Sigmoid colon (tissue), 7 donors: ENCODE results near the gene BCL11B. TPM values are rescaled to one million over a fixed set of nuclear protein-coding genes. Genes with fewer than 3 reads are reported as not detected.

Experiments
- DNase-seq: peaks from one replicate; pipeline ENCODE4 v3.0.0-alpha.2; 2019
- H3K27ac ChIP-seq, 4 donors: fragments of 200-600 bp; sonication (generic); one replicate each; pipeline ENCODE4 v1.5.1; 2016 to 2019; ENCODE audit warnings: mild to moderate bottlenecking in 1 of 4
- H3K27me3 ChIP-seq, 3 donors: fragments of 200-600 bp; sonication (generic); one replicate each; pipeline ENCODE4 v1.5.1; 2019; ENCODE audit warnings: mild to moderate bottlenecking in 1 of 3
- H3K36me3 ChIP-seq, 4 donors: fragments of 200-600 bp; sonication (generic); one replicate each; pipeline ENCODE4 v1.5.1; 2016 to 2019
- H3K4me1 ChIP-seq, 4 donors: fragments of 200-600 bp; sonication (generic); one replicate each; pipeline ENCODE4 v1.5.1; 2017 to 2019
- H3K4me3 ChIP-seq, 4 donors: fragments of 200-600 bp; sonication (generic); one replicate each; pipeline ENCODE4 v1.5.1; 2017 to 2019; ENCODE audit warnings: mild to moderate bottlenecking in 2 of 4, moderate library complexity in 1 of 4
- H3K9me3 ChIP-seq, 4 donors: fragments of 200-600 bp in 3 of 4; sonication (generic) in 3 of 4; one replicate each; pipeline versions ENCODE4 v1.5.1 to v1.6.1; 2013 to 2019
- EP300 ChIP-seq, 4 donors: sonication (generic); formaldehyde crosslinking; IDR thresholded peaks; one replicate each; pipeline ENCODE4 v1.6.1; 2017; ENCODE audit warnings: antibody characterized with exemption in 4 of 4
- POLR2A ChIP-seq, 2 donors: fragments of 450-650 bp; IDR thresholded peaks; one replicate each; pipeline ENCODE4 v1.6.1; 2016; ENCODE audit warnings: antibody characterized with exemption in 2 of 2, mild to moderate bottlenecking in 2 of 2, moderate library complexity in 2 of 2
- POLR2AphosphoS5 ChIP-seq, 4 donors: sonication (generic); formaldehyde crosslinking; IDR thresholded peaks; one replicate each; pipeline ENCODE4 v1.6.1; 2017; ENCODE audit warnings: antibody characterized with exemption in 4 of 4
- WGBS, 2 donors: extraction: QIAGEN DNeasy Blood & Tissue Kit; methylation state at CpG; one replicate each; pipeline ENCODE4 v1.1.7; 2013; 5-methylcytosine and 5-hydroxymethylcytosine counted together
- intact Hi-C: fragments of 100-400 bp; cut with DNase I; formaldehyde crosslinking; loops from one replicate; pipeline ENCODE4 v1.15.1; 2023
- polyA plus RNA-seq, 3 donors: library from polyadenylated mRNA; stranded (reverse); fragments of 200-250 nt; gene quantifications; one replicate each; pipeline ENCODE4 v1.2.3, GENCODE V29; 2013
- total RNA-seq, 4 donors: library from RNA; depleted of rRNA; stranded (reverse); fragments of >200 nt; gene quantifications; one replicate each; pipeline ENCODE4 v1.1.0, GENCODE V29; 2016
- TF ChIP-seq, protein P1 (sequence below), 4 experiments: fragments of 450-650 bp in 3 of 4; fragments of 200-600 bp in 1 of 4; IDR thresholded peaks; one replicate each; pipeline ENCODE4 v1.5.1; 2016 to 2019; ENCODE audit warnings: antibody characterized with exemption in 4 of 4, mild to moderate bottlenecking in 3 of 4, moderate library complexity in 2 of 4
- donor health status: healthy with polysubstance abuse.
- donor health status: Bipolar disorder and iron deficiency.
- donor health status: healthy.

BCL11B gene
- total and polyA plus RNA-seq, 7 donors, result under 0.01 to 3.5 (median 0.23) TPM

DNA sequence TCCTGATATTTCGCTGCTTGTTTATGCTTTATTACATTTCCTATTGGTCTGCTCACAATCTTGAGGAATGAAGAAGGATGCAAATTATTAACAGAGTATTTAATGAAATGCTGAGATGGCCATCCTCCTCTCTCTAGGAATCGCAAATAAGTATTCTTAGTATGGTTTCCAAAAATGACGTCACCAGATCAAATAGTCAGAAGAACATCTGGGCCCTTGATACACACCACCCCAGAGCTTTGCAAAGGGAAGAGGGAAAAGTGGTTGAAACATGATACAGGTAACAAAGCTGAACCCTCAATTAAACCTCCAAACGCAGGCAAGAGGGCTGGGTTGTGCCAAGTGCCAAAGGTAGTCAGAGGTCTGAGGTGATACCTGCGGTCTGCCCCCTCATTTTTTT is 107.3 kb downstream of the BCL11B start:
- TF ChIP-seq POLR2AphosphoS5 (IDR thresholded peaks at IDR 0.05) (no peak), POLR2A (IDR thresholded peaks at IDR 0.05) (no peak)
- no peaks in the 10 kb centered on the region for H3K9me3 ChIP-seq
- H3K4me3 ChIP-seq, result no peak overlapping the region
- H3K36me3 ChIP-seq, result no peaks in the 10 kb centered on the region
- no peaks in the 10 kb centered on the region for H3K27me3 ChIP-seq
- intact Hi-C loops, result no loop called here
- no peak overlapping the region for H3K27ac ChIP-seq
- no peak for DNase-seq
- H3K4me1 ChIP-seq, result no peaks in the 10 kb centered on the region
- 77 to 81% methylated on average over 5 of the region's 5 CpGs for WGBS, 2 donors

DNA sequence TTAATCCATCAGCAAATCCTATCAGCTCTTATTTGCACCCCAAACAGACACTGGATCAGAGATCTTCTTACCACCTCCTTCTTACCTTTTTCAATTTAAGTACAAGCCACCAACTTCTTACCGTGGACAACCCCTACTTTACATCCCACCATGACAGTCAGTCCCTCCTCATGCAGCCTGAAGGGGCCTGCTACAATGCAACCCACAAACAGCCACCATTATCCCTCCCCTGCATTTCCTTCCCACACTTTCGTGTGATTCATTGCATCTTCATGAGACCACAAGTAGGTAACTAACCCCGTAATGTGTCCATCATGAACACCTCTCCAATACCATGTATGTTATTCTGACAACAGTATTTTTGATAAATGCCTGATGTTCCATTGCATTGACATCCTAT is 108.6 kb downstream of the BCL11B start:
- no peak for TF ChIP-seq POLR2A (IDR thresholded peaks at IDR 0.05)
- TF ChIP-seq POLR2AphosphoS5 (IDR thresholded peaks at IDR 0.05), result no peak
- no peaks in the 10 kb centered on the region for H3K36me3 ChIP-seq
- no peaks in the 10 kb centered on the region for H3K9me3 ChIP-seq
- H3K27ac ChIP-seq, result no peak overlapping the region
- 85 to 86% methylated on average over 3 of the region's 3 CpGs for WGBS, 2 donors
- H3K4me1 ChIP-seq, result no peaks in the 10 kb centered on the region
- no peaks in the 10 kb centered on the region for H3K27me3 ChIP-seq
- no peak overlapping the region for H3K4me3 ChIP-seq
- peak; percentile 17 for DNase-seq
- intact Hi-C loops, result no loop called here

DNA sequence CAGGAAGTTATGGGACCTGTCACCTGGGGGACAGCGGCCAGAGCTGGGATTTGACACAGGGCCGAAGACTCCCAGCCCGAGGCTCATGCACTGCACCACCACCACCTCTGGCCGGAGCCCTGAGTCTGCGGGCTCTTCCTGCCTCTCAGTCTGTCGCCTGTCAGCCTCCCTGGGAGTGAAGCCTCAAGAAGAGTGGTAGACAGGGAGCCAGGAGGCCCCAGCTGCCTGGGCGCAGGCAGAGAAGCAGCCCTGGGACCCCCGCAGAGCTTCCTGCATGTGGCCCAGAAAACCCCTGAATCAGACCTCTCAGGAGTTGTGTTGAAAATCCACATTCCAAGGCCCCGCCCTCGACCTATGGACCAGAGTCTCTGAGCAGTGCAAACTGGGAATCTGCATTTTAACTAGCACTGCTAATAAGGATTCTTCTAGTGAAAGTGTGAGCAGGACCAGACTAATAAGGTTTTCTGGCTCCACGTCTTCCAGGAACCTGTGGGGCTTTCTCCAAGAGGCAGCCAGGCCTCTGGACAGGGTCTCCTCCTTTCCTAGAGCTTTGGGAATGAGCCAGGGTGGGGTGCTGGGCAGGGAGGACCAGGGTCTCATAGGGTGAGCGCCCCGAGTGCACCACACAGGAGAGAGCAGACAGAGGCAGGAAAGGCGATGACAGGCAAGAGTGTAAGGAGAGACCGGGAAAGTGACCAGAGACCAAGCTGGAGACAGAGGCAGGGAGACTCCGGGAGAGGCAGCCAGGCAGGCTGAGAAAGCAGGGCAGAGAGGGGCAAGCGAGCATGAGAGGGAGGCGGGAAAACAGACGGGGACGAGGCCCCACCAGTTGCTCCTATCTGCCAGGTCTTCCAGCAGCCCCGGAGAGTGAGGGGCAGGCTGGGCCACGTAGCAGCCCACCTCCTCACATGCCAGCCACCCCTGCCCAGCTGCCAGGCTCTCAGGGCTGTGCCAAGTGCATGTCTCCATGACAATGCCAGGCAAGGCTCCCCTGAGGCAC is 112.4 kb downstream of the BCL11B start:
- TF ChIP-seq, protein P1, sequence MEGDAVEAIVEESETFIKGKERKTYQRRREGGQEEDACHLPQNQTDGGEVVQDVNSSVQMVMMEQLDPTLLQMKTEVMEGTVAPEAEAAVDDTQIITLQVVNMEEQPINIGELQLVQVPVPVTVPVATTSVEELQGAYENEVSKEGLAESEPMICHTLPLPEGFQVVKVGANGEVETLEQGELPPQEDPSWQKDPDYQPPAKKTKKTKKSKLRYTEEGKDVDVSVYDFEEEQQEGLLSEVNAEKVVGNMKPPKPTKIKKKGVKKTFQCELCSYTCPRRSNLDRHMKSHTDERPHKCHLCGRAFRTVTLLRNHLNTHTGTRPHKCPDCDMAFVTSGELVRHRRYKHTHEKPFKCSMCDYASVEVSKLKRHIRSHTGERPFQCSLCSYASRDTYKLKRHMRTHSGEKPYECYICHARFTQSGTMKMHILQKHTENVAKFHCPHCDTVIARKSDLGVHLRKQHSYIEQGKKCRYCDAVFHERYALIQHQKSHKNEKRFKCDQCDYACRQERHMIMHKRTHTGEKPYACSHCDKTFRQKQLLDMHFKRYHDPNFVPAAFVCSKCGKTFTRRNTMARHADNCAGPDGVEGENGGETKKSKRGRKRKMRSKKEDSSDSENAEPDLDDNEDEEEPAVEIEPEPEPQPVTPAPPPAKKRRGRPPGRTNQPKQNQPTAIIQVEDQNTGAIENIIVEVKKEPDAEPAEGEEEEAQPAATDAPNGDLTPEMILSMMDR (IDR thresholded peaks at IDR 0.05), result no peak
- TF ChIP-seq EP300 (IDR thresholded peaks at IDR 0.05) (no peak), POLR2A (IDR thresholded peaks at IDR 0.05) (no peak), POLR2AphosphoS5 (IDR thresholded peaks at IDR 0.05) (no peak)
- intact Hi-C loops, result no loop called here
- WGBS, 2 donors, result 86 to 88% methylated on average over 22 of the region's 22 CpGs
- DNase-seq, result peak; percentile 48
- Histone ChIP-seq H3K9me3 (no peaks in the 10 kb centered on the region), H3K36me3 (no peaks in the 10 kb centered on the region), H3K4me3 (no peak overlapping the region), H3K4me1 (no peaks in the 10 kb centered on the region), H3K27me3 (peaks cover 0 to 5% (median 0%) of the 10 kb centered on the region in 3 donors), H3K27ac (no peak overlapping the region)

DNA sequence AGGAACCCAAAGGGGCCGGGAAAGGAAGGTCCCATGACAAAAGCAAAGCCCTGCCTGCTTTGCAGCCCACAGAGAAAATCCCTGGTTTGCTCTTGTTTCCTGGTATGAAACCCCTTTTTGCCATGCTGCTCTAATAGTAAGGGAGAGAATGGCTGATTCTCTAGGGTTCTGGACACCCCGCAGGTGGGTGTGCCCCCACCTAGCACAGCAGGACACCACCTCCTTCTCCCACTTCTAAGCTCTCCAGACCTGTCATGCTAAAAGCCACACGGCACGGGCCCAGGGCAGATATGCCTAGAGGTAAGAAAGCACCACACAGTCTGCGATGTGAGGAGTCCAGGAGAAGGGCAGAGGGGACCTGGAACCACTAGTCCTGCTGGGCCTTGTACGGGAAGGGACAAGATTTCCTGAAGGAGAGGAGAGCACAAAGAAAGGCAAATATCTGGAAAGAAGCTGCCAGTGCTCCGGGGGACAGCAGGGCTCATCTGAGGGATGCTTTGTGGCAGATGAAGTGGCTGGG is 113.3 kb downstream of the BCL11B start:
- WGBS, 2 donors, result 84 to 85% methylated on average over 7 of the region's 7 CpGs
- H3K27me3 ChIP-seq, result peaks cover 0 to 5% (median 0%) of the 10 kb centered on the region in 3 donors
- TF ChIP-seq EP300 (IDR thresholded peaks at IDR 0.05), result no peak
- TF ChIP-seq, protein P1 (IDR thresholded peaks at IDR 0.05), result no peak
- TF ChIP-seq POLR2A (IDR thresholded peaks at IDR 0.05), result no peak
- no peak for TF ChIP-seq POLR2AphosphoS5 (IDR thresholded peaks at IDR 0.05)
- H3K27ac ChIP-seq, result no peak overlapping the region
- H3K9me3 ChIP-seq, result no peaks in the 10 kb centered on the region
- intact Hi-C loops, result no loop called here
- no peaks in the 10 kb centered on the region for H3K36me3 ChIP-seq
- DNase-seq, result peak; percentile 48
- H3K4me1 ChIP-seq, result no peaks in the 10 kb centered on the region
- no peak overlapping the region for H3K4me3 ChIP-seq

DNA sequence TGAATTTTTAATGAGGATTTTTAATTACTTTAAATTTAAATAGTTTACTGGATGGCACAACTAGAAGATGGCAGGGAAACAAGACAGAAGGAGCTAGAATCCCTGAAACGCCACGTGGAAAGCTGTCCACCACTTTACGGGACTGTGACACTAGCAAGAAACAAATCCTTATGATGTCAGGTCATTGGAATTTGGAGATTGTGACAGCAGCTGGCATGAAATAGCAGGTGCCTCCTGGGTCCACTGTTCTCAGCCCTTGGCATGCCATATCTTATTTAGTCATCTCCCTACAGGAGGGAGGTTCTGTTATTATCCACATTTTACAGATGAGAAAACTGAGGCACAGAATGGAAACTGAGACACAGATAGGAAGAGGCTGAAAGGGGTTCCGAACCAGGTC is 113.8 kb downstream of the BCL11B start:
- intact Hi-C loops, result no loop called here
- H3K27me3 ChIP-seq, result peaks cover 0 to 5% (median 0%) of the 10 kb centered on the region in 3 donors
- no peaks in the 10 kb centered on the region for H3K36me3 ChIP-seq
- 83 to 86% methylated on average over 4 of the region's 4 CpGs for WGBS, 2 donors
- H3K9me3 ChIP-seq, result no peaks in the 10 kb centered on the region
- peak; percentile 10 for DNase-seq
- TF ChIP-seq, protein P1 (IDR thresholded peaks at IDR 0.05), result no peak
- TF ChIP-seq EP300 (IDR thresholded peaks at IDR 0.05) (no peak), POLR2AphosphoS5 (IDR thresholded peaks at IDR 0.05) (no peak), POLR2A (IDR thresholded peaks at IDR 0.05) (no peak)
- no peak overlapping the region for H3K27ac ChIP-seq
- no peaks in the 10 kb centered on the region for H3K4me1 ChIP-seq
- H3K4me3 ChIP-seq, result no peak overlapping the region
